Activated CD4-positive, alpha-beta T cell treated with anti-CD3 and anti-CD28 coated beads for 24 hours (primary cell): ENCODE measurements around the gene ABHD17C.
"Not testable (repeated sequence)": the region's sequence is repeated elsewhere in the genome, so short reads cannot be mapped to it uniquely, and the experiment has no call there.

Experiments
- DNase-seq, 2 donors: peaks; one replicate each; pipeline ENCODE4 v3.0.0-alpha.2; 2020; ENCODE audit warnings: low read depth in 2 of 2

Gene ABHD17C

DNA sequence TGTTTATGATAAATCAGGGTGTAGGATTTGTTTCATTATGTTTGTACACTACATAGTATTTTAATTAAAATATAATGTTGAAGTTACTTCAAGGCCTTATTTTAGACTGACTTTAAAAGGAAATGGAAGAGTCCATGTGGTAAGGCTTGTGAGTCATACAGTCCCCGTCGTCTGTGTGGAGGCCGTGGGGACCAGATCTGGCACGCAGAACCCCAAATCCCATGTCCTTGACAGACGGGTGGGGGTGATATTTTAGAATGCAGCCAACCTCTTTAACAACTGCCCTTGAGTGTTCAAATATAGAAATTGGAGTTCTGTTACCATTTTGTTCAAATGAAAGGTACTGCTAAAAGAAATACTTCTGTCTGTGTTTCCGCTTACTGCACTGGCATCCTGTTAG, 35.8 kb downstream of the ABHD17C start:
- DNase-seq, result no peak

DNA sequence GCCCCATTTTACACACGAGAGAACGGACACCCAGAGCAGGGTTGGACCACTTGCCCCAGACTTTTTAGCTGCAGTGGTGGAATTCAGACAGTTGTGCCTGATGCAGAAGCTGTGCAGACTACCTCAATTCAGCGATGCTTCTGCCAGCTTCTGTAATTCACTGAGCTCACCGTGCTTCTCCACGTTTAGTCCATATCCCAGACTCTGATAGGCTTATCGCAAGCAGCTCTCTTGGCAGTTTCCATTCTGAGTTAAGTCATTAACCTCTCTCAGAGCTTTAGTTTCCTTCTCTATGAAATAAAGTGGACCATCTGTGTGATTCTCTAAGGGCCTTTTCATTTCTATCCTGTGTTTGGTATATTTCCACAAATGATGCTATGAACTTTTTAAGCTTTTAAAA, 37.1 kb downstream of the ABHD17C start:
- no peak for DNase-seq

DNA sequence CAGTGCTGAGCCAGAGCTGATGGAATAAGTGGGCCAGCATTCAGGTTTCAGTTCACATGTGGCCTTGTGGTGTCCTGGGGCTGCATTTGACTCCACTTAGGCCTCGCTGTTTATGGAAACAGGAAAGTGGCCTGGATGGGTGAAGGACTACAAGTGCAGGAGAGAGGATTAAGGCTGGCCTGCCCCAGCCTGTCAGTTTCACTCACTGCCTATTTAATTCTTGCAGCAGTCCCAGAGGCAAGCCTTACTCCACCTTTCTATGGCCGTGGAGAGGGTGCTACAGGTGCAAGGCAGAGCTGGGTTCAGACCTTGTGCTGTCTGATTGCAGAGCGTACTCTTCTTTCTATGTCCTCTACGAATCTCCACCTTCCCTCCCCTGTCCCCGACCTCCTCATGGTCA, 37.7 kb downstream of the ABHD17C start:
- no peak for DNase-seq

DNA sequence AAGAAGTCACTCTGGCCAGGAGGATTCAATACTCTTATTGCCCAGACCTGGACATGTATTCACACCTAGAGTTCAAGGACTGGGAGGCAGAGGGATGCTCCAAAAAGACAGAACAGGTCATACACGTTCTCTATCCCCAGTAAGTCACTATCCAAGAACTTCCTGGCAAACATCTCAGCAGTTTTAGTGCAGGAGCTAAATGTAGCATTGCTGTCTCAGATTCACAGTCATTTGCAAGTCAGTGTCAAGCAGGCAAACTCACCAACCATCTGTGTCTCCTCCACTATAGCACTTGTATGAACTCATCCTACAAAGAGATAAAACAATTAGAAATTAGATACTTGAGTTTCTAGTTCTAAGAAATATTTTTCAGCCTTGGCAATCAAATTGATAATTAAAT, 38.4 kb downstream of the ABHD17C start:
- DNase-seq, result no peak

DNA sequence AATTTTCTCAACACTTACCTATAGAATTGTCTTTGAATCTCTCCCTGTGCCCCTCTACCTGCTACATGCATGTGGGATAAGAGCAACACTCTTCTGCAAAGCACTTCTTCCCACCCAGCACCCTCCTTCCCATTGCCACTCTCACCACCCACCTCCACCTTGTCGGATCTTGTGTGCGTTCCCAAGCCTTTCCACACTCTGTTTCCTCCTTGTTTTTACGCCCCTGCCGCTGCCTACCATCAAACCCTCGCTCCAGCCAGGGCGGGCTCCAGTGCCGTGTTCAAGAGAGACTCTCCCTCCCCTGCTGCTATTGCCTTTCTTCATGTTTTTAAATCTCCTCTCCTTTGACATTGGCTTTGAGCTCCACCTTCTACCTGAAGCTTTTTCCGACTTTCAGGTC, 40.2 kb downstream of the ABHD17C start:
- DNase-seq, result no peak

DNA sequence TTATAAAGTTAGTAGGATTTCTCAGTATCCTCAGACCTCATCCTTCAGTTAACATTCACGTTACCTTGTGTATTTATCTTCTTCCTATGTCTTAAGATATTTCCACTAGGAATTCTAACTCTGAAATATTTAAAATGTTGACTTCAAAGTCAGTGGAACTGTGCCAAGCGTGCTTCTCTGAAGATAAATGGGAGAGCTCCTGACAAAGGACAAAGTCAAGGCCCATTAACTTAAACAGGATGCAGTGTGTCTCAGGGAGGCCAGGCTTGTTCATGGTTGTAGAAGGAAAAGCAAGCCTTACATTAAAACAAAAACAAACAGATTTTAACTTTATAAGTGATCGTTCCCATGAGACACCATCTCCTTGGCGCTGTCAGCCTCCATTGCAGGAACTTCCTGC, 41.5 kb downstream of the ABHD17C start:
- DNase-seq, result no peak

DNA sequence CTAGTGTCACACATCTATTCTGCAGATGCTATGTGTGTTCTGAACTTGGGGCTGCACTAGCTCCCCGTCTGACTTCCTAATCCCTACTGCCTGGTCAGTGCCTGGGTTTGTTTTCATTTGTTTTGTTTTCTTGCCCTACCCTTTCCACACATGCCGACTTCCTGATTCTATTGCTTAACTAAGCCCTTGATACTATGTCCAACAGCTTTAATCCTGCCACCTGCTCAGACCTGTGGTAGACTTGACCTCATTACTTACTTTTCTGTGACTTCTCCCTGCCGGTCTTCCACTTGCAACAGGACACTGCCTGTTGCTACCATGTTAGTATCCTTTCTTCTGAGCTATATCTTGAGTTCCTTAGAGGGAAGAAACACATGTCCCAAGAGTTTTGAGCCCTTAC, 44.8 kb downstream of the ABHD17C start:
- no peak for DNase-seq

DNA sequence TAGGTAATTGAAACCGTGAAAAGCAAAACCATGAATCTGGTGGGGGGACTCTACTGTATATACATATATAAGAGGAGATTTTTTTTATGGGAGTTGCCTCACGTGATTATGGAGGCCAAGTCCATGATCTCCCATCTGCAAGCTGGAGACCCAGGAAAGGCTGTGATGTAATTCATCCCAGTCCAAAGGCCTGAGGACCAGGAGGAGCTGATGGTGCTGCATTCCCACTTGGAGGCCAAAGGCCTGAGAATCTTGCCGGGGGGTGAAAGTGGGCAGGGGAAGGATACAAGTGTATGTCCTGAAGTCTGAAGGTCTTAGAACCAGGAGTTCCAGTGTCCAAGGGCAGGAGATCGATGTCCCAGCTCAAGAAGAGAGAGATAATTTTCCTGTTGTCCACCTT, 47.0 kb downstream of the ABHD17C start:
- DNase-seq, result no peak

DNA sequence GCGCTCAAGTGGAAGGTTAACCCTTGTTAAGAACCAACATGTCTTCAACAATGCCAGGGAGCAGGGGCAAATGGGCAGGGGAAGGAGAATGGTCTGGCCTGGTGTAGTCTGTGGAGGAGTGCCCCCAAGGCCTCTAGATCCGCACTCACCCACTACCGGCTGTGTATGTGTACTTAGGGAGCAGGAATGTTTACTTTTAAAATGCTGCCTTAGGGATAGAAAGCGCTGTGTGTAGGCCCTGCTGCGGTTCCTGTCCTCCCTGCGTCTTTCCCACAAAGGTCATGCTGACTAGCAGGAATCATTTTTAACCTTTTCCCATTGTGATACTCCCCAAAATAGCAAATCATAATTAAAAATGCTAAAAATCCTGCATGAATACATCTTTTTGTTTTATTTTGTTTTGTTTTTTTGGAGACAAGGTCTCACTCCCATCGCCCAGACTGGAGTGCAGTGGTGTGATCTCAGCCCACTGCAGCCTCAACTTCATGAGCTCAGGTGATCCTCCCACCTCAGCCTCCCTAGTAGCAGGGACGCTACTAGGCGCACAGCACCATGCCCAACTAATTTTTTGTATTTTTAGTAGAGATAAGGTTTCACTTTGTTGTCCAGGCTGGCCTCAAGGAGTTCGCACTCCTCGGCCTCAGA, 48.2 kb downstream of the ABHD17C start:
- no peak for DNase-seq

DNA sequence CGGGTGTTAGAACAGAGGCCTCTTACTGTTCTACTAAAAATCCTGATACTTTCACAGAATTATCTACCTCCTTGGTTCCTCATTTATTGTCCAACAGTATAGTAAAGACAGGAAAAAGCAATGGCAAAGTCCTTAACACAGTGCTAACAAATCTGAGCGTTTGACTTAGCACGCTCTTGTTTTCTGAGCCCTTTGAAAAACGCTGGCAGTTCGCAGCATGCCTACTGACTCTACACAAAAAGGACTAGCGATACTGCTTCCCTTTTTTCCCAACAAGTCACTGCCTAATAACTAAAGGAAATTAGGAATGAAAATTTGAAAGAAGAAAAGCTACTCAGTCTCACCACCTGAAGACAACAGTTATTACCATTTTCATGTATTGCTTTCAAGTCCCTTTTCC, 49.3 kb downstream of the ABHD17C start:
- no peak for DNase-seq

DNA sequence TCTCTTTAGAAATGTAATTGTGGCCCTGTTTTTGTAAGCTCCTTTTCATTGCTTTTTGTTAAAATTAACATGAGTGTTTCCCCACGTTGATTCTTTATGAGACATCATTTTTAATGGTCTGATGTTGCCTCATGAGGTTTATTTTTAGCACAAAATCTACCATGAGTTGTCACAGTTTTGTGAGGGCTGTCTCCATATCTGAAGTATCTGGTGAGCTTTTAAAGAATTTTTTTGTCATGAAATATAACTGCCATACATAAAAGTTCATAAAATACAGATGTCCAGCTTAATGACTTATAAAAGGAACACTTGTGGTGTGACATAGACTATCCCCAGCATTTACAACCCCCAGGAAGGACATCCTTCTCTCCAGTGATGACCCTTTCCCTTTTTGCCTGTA, 49.7 kb downstream of the ABHD17C start:
- DNase-seq, result no peak

DNA sequence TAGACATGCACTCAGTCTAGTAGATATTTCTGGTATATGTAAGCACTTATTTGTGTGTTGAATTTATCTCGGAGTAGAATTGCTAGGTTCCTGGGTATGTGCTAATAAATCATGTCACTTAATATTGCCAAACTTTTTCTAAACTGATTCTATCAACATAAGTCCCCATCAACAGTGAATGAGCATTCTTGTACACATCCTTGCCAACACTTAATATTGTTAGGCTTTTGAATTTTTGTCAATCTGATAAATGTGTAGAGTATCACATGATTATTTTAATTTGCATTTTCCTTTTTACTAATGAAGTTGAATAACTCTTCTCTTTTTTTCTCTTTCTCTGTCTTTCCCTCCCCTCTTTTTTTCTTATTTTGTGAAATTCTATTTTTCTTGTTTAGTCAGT, 50.8 kb downstream of the ABHD17C start:
- DNase-seq, result no peak

DNA sequence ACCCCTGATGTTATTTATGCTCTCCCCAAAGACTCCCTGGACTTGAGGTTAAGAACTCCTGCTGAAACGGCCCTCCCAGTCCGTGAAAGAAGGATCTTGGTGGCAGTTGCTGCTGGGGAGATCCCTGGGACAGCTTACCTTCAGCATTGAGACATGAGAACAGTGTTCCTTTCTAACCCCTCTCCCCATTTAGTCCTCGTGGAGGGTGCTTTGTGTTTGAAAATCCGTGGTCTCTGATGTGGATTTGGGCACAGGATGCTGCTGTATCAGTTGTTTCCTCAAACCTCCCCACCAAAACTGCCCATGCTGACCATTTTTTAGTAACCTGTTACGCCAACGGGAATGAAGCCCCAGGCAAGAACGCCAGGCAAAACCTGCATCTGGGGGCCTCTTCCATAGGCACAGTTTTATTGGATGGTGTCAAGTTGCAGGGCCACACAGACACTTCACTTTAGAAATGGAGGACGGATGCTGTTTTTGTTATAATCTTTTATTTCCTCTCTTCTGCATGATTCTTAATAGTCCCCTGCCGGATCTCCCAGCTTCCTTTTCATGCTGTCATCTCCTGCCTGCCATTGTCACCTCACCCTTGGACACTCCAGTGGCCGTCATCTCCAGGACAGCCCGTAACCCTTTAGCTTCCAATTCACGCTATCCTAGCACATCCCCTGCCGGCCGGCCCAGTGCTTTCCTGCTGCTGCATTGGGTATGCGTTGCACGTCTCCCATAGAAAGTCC, 52.4 kb downstream of the ABHD17C start:
- DNase-seq, result no peak

DNA sequence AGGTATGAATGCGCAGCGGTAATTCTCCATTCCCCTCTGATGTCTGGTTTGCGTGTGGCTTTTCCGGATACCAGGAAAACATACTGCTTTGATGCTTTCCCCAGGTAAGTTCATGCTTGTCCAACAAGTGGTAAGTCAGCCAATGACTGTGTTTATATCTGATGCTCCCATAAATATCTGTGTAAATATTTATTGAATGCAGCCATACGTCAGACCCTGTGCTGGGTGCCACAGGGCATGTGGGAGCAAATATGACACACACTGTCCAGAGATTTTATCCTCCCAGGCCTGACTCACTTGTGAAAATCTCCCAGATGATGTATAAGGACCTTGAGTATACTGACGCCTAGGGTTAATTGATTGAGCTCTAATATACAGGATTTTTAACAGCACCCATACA, 54.5 kb downstream of the ABHD17C start:
- no peak for DNase-seq

DNA sequence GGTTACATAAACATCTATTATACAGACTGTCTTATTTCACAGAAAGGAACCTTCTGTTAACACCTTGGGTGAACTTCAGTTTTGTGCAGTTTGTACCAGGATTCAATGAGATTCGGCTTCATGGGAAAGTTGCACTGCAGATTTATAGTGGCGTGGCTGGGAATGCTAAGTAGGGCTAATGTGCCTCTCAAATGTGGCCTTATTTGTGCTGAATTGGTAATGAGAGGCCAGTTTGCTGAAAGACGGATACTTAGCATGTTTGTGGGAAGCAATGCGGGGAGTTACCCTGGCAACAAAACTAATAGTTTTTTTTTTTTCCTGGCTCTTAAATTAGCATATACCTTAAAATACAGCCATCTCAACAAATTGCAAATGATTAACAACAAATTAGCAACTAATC, 55.5 kb downstream of the ABHD17C start:
- DNase-seq, result no peak

DNA sequence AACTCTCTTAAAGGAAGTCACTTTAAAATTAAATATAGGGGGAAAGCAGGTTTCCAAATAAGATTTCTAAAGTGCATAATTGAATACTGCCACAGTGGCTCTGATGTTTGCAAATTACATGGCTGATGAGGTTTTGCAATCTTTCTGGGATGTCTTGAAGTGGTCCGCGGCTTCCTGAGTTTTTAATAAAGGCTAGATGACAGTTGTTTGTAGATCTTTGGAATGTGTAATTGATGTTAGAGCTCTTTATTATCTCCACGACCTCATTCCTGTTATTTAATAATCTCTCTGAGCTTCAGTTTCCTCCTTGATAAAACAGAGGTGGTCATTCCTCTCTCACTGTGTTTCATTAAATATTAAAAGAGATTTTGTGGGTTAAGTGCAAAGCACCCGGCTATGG, 57.1 kb downstream of the ABHD17C start:
- DNase-seq, result no peak

DNA sequence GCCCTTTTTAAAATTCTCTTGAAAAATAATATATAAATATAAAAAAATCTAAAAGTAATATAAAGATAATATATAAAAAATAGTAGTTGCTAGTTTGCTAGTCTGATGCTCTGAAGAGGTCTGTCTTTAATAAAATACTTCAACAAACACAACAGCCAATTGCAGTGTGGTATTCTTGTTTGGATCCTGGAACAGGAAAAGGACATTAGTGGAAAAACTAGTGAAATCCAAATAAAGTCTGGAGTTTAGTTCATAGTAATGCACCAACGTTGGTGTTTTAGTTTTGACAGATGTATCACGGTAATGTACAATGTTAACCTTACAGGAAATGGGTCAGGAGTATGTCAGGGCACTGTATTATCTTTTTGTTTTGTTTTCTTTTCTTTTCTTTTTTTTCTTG, 58.1 kb downstream of the ABHD17C start:
- DNase-seq, result no peak

DNA sequence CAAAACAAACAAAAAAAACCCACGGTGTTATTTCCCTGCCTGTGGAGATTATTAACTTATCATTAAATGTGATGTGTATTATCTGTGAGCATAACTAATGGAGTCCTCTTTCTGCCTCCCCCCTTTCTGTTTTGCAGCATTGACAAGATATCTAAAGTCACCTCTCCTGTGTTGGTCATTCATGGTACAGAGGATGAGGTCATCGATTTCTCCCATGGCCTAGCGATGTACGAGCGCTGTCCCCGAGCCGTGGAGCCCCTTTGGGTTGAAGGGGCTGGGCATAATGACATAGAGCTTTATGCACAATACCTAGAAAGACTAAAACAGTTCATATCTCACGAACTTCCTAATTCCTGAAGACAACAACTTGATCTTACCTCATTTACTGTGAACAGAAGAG, 58.9 kb downstream of the ABHD17C start:
- no peak for DNase-seq

DNA sequence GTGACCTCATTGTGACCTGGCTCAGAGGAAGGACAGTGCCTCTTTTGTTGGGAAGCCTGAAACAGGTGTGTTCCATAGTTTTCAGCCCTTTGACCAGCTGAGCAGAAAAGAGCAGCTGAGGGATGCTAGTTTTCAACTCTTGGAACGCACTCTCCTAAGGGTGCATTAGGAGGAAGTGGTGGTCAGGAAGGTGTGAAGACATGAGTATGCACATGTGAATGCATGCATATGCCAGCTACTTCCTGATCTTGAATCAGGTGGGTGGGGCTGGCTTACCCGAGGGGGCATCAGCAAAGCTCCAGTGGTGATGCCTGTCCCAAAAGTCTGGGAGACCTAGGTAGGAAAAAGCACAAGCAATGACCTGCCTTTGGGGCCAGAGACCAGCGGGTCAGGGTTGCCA, 60.8 kb downstream of the ABHD17C start:
- DNase-seq, result no peak

DNA sequence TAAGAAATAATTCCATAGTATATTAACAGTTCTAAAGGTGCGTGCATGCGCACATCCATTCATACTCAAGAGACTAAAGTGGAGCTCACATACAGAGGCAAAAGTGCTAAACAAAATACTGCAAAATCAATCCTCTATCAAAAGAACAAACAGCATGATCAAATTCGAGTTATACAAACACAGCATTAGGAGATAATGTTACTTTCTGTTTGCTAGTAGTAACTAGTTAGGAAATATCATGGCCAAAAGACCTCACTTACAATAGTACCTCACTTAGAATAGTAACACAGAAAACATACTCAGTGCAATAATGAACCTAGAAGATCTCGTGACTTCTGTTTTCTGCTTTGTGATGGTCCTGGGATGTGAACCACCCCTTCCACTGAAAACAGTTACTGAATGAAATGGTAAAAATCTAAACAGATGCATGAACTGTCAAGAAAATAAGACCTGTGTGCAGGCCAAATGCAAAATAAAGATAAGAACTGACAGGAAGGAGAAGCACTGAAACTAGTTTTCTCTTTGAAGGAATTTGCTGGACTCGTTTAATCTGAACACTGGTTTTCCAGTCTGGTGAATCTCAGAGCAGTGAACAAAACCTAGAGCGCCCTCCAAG, 63.1 kb downstream of the ABHD17C start:
- DNase-seq, result no peak

DNA sequence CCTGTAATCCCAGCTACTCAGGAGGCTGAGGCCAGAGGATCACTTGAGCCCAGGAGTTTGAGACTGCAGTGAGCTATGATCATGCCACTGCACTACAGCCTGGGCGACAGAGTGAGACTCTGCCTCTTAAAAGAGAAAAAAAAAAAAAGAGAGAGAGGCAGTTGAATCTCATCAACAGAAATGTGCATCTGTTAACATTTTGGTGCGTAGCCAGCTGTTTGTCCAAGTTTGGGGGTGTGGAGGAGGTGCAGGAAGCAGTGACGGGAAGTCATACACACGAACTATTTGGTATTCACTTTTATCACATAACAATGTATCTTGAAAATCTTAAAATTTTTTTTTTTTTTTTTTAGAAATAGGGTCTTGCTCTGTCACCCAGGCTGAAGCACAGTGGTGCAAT, 65.8 kb downstream of the ABHD17C start:
- DNase-seq, result no peak

DNA sequence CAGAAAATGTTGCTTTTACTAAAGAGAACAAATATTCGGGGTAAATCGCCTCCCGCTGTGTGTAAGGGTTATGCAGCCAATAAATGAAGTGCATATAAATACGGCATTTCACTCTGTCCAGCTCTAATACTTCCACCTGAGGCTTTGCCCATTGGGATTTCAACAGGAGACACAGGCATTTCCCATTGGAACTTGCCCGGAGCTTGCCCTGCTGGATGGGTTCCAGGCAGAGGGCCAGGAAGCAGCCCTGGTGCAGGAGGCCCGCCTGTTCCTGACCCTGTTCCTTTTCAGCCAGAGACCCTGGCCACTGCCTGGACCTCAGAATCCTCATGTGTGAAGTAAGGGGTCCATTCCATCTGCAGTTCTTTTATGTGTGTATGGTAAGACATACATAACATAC, 66.6 kb downstream of the ABHD17C start:
- DNase-seq, result no peak

DNA sequence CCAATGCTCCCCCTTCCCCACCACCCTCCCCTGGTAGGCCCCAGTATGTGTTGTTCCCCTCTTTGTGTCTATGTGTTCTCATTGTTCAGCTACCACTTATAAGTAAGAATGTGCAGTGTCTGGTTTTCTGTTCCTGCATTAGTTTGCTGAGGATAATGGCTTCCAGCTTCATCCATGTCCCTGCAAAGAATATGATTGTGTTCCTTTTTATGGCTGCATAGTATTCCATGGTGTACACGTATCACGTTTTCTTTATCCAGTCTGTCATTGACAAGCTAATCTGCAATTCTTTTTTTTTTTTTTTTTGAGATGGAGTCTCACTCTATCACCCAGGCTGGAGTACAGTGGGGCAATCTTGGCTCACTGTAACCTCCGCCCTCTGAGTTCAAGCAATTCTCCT, 68.1 kb downstream of the ABHD17C start:
- DNase-seq, result not testable (repeated sequence)
